DMS 273 (cell line): ENCODE results near the gene TOX4.
A peak's percentile ranks its signal among the peaks of the same experiment; 100 is the strongest.
"Not testable (repeated sequence)": the region's sequence is repeated elsewhere in the genome, so short reads cannot be mapped to it uniquely, and the experiment has no call there.

Experiments
- DNase-seq: peaks from one replicate; lab custom pipeline; 2025; ENCODE audit not compliant: unreplicated experiment; lab: John Stamatoyannopoulos, UW

Gene TOX4

GRCh38 chr14:21534576-21534975, 57.6 kb downstream of the TOX4 start:
- no peak for DNase-seq

GRCh38 chr14:21535545-21536417, 58.8 kb downstream of the TOX4 start:
- DNase-seq, result peak; percentile 26

DNA sequence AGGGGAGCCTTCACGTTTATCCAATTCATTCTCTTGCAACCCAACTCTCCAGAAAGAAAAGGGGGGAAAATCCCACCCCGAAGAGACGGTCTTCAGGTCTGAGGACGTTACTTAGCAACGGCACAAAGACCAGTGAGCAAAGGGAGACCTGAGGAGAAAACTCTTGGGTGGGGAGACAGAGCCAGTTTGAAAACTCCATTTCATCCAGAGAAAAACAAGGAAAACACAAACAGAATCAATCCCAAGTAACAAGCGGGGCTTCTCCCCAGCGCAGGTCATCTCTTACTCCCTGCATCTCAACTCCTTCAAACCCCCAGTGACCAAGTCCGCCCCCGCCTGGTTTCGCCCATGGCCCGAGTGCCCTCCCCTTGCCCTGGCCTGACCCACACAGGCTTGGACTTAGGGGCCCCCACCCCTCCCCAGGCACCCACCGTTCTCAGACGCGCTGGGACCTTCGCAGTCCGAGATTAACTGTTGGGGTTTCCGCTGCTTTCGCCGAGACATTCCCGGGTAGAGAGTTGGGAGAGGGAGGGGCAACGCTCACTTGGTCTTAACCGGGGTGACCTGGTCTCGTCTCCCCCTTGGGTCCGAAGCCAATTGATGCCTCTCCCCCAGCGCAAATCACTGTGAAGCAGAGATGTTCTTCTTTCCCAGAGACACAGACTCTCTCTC, 59.6 kb downstream of the TOX4 start:
- peak; percentile 28 for DNase-seq

DNA sequence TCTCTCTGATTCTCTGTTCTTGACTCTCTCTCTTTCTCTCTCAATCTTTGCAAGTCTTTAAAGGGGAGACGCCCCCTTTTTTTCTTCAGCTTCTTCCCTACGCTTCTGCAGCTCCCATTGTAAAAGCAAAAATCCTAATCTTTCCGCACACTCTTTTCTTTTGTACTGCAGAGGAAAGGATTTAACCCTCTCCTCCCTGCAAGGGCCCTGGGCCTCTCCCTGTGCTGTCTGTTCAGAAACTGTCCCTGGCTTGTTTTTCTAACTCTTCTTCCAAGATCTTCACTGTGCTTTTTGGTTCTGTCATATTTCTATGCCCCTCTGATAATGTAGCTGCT, 60.1 kb downstream of the TOX4 start:
- DNase-seq, result no peak

DNA sequence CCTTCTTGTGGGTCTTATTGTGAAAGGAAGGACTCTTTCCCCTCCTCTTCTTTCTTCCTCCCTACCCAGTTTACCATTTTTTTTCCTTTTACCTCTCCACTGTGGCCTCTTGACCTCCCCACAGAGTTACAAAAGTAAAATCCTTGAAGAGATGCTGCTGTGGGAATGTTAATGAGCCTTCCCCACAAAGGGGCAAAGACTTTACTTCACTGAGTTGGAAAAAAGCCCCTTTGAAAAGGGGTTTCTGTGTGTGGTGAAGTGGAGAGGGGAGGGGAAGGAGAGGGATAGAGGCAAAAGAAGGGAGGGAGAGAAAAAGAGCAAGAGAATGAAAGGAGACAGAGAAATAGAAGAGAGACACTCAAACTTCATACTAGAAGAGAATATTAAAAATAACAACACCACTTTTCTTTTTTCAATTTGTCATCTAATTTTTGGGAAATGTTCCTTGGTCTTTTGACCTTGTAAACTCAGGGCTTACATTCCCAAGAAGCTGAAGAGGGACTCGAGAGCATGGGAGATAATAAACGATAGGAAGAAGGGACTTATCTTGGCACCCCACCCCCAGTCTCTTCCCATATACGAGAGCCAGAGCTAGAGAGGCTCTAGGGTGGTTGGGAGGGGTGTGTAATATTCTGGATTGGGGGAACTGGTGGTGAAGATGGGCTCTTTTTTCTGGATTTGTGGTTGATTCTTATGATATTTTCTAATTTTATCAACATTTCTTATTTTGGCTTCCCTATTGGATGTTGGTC, 62.4 kb downstream of the TOX4 start:
- peak; percentile 12 for DNase-seq

DNA sequence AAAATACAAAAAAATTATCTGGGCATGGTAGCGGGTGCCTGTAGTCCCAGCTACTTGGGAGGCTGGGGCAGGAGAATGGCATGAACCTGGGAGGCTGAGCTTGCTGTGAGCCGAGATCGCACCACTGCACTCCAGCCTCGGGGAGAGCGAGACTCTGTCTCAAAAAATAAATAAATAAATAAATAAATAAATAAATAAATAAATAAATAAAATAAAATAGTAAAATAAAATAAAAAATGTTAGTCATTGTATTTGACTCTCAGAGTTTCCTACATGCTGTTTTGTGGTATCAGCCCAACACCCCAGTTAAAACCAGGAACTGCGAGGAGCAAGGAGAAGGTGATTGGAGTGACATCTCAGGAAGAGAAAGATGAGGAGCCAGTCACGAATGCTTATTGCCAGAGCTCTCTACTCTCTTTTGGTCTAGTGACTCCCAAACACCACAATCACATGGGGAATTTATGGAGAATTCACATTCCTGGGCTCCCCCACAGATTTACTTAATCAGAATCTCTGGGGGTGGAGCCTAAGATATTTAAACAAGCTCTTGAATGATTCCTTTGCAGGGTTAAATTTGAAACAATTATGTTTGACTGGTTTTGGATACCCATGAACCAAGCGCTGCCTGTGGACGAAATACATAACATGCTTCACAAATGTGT, 64.5 kb downstream of the TOX4 start:
- DNase-seq, result no peak

- DNase-seq, result peak; percentile 77
These were observed 66.5 kb downstream of the TOX4 start for GRCh38 chr14:21543521-21543960.

DNA sequence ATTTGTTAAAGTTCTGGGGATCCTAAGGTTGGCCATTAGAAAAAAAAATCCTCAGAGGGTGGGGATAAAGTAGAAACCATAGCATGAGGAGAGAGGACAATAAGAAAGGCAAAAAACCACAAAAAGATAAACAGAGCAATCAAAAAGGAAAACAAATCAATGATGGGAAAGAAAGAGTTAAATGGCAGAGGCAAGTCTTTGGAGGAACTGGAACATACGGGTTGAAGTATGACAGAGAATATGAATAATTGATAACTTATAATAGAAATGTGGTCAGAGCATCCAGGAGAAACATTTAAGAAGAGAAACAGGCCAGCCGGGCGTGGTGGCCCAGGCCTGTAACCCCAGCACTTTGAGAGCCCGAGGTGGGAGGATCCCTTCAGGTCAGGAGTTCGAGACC, 67.0 kb downstream of the TOX4 start:
- DNase-seq, result peak; percentile 50

DNA sequence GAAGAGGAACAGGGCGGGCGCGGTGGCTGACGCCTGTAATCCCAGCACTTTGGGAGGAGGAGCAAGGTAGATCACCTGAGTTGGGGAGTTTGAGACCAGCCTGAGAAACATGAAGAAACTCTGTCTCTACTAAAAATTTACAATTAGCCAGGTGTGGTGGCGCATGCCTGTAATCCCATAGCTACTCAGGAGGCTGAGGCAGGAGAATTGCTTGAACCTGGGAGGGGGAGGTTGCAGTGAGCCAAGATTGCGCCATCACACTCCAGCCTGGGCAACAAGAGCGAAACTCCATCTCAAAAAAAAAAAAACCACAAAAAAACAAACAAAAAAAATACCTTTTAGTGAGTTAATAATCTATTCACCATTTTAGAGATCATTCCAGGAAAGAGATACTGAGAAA, 67.6 kb downstream of the TOX4 start:
- not testable (repeated sequence) for DNase-seq
